GM12878 (cell line): ENCODE results near the gene FRMPD2. TPM values are rescaled to one million over a fixed set of nuclear protein-coding genes. Genes with fewer than 3 reads are reported as not detected.
A peak's percentile ranks its signal among the peaks of the same experiment; 100 is the strongest.

Source experiments
- FOS ChIP-seq: IDR thresholded peaks from 3 replicates; pipeline ENCODE4 v1.6.1; 2011; ENCODE audit warnings: borderline replicate concordance; ENCODE audit not compliant: insufficient read length; ENCODE audit errors: extremely low read depth
- HDGF ChIP-seq: fragments of 450-650 bp; IDR thresholded peaks from 2 replicates; pipeline ENCODE4 v1.6.1; 2016; ENCODE audit warnings: antibody characterized with exemption
- IKZF1 ChIP-seq: fragments of 450-650 bp; conservative IDR thresholded peaks from 2 replicates; pipeline ENCODE4 v1.6.1; 2017; ENCODE audit warnings: antibody characterized with exemption, mild to moderate bottlenecking
- KLF5 ChIP-seq: fragments of 450-650 bp; IDR thresholded peaks from 2 replicates; pipeline ENCODE4 v1.6.1; 2014; ENCODE audit warnings: mild to moderate bottlenecking; ENCODE audit not compliant: partially characterized antibody
- MEF2A ChIP-seq: IDR thresholded peaks from 2 replicates; pipeline ENCODE4 v1.6.1; 2011; ENCODE audit warnings: low read depth, mild to moderate bottlenecking, low read length, moderate library complexity; ENCODE audit not compliant: insufficient read depth
- MXI1 ChIP-seq: fragments of 150-350 bp; IDR thresholded peaks from 2 replicates; pipeline ENCODE4 v1.6.1; 2011; ENCODE audit warnings: low read depth, mild to moderate bottlenecking, inconsistent platforms, low read length, improper control_type of control experiment
- MYC ChIP-seq: IDR thresholded peaks from 2 replicates; pipeline ENCODE4 v1.6.1; 2011; ENCODE audit warnings: mild to moderate bottlenecking, low read length, moderate library complexity, inconsistent platforms; ENCODE audit not compliant: insufficient read depth, insufficient replicate concordance, insufficient read length, severe bottlenecking
- PAX5 ChIP-seq: IDR thresholded peaks from 2 replicates; pipeline ENCODE4 v1.6.1; 2011; ENCODE audit warnings: low read depth, low read length, borderline replicate concordance
- RUNX3 ChIP-seq: IDR thresholded peaks from 2 replicates; pipeline ENCODE4 v1.6.1; 2012; ENCODE audit warnings: low read length, inconsistent platforms
- SP1 ChIP-seq: IDR thresholded peaks from one replicate; pipeline ENCODE4 v1.6.1; 2011; ENCODE audit warnings: low read depth, low read length
- SPI1 ChIP-seq: IDR thresholded peaks from 2 replicates; pipeline ENCODE4 v1.6.1; 2011; ENCODE audit warnings: low read depth, mild to moderate bottlenecking, low read length, moderate library complexity, borderline replicate concordance; ENCODE audit not compliant: insufficient read depth
- STAT1 ChIP-seq: fragments of 450-650 bp; conservative IDR thresholded peaks from 2 replicates; pipeline ENCODE4 v1.6.1; 2014; ENCODE audit warnings: antibody characterized with exemption, mild to moderate bottlenecking
- TAF1 ChIP-seq: IDR thresholded peaks from 2 replicates; pipeline ENCODE4 v1.6.1; 2011; ENCODE audit warnings: mild to moderate bottlenecking, low read depth, low read length, borderline replicate concordance
- ZSCAN29 ChIP-seq: fragments of 450-650 bp; IDR thresholded peaks from 2 replicates; pipeline ENCODE4 v1.6.1; 2017; ENCODE audit warnings: mild to moderate bottlenecking, moderate library complexity
- polyA plus RNA-seq, 11 experiments: library from polyadenylated mRNA; depleted of rRNA in 4 of 11; unstranded in 6 of 11; stranded (reverse) in 5 of 11; fragments of >200 nt; fragmentation: Nextera tagmentation in 4 of 11; fragmentation: Illumina TruSeq in 1 of 11; extraction: Ambion mirVana in 4 of 11; extraction: Trizol in 1 of 11; gene quantifications; 1 replicate in 1 of 11; 2 replicates in 10 of 11; pipeline versions ENCODE4 v1.2.1 to v1.2.3, GENCODE V29; 2011 to 2016; ENCODE audit warnings: inconsistent platforms in 2 of 11, missing spikeins in 2 of 11, low read depth in 1 of 11
- total RNA-seq, 4 experiments: library from RNA; depleted of rRNA in 3 of 4; stranded (reverse); fragments of >200 nt in 3 of 4; fragmentation: Illumina TruSeq in 1 of 4; extraction: Trizol in 1 of 4; gene quantifications; 2 replicates each; pipeline versions ENCODE4 v1.2.1 to v1.2.3, GENCODE V29; 2013 to 2021
- TF ChIP-seq, protein P1 (sequence below): fragments of 450-650 bp; IDR thresholded peaks from 2 replicates; pipeline ENCODE4 v1.6.1; 2018; ENCODE audit warnings: borderline replicate concordance, mild to moderate bottlenecking; ENCODE audit not compliant: partially characterized antibody
- TF ChIP-seq, protein P2 (sequence below): fragments of 450-650 bp; conservative IDR thresholded peaks from 2 replicates; pipeline ENCODE4 v1.6.1; 2017; ENCODE audit warnings: mild to moderate bottlenecking, moderate library complexity
- TF ChIP-seq, protein P3 (sequence below): IDR thresholded peaks from 2 replicates; pipeline ENCODE4 v1.6.1; 2012; ENCODE audit warnings: mild to moderate bottlenecking, low read depth, low read length
- TF ChIP-seq, protein P4 (sequence below): fragments of 450-650 bp; IDR thresholded peaks from 2 replicates; pipeline ENCODE4 v1.6.1; 2017; ENCODE audit warnings: mild to moderate bottlenecking, low read depth, inconsistent platforms; ENCODE audit not compliant: poor library complexity, severe bottlenecking

The FRMPD2 gene
- total and polyA plus RNA-seq, 10 of the 15 experiments (the other 5 are each of a cell fraction or from before 2014, with no cell fraction given): 0.38 to 5.7 (median 1.4) TPM

DNA sequence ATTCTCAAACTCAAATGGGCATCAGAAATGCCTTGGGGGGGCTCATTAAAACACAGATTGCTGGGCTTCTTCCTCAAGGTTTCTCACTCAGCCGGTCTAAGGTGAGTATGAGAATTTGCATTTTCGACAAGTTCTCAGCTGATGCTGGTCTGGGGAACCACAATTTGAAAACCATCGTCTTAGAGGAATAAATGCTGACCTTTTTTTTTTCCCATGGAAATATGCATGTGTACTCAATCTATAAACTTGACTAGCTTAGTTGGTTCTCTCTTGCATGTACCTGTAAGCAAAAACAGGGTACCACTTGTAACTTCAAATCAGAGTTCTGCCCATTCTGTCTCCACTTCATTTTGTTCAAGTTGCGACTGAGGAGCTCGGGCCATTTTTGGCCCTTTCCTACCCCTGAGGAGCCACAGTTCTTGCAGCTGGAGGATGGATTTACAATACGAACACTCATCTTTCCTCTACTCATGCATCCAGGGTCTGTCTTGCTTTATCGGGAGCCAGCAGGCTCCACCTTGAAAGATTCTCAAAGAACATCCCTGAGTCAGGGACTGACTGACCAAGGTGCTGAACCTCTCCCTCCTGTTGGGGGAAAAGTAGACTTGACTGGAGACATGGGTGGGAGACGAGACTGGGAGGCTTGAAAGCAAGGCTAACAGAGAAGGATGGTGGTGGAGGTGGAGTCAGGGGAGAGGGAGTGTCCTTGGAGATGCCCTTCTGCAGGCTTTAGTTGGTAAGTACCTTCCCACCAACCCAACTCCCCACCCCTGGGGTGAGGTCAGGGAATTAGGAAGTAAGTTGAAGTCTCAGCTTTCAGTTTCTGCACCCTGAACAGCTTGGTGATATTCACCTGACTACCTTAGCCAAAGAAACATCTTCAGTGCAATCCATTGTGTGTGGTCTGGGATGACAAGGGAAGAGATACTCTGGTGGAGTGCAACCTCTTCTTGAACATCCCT, 28.3 kb upstream of the FRMPD2 start (continued):
- TF ChIP-seq, protein P1, sequence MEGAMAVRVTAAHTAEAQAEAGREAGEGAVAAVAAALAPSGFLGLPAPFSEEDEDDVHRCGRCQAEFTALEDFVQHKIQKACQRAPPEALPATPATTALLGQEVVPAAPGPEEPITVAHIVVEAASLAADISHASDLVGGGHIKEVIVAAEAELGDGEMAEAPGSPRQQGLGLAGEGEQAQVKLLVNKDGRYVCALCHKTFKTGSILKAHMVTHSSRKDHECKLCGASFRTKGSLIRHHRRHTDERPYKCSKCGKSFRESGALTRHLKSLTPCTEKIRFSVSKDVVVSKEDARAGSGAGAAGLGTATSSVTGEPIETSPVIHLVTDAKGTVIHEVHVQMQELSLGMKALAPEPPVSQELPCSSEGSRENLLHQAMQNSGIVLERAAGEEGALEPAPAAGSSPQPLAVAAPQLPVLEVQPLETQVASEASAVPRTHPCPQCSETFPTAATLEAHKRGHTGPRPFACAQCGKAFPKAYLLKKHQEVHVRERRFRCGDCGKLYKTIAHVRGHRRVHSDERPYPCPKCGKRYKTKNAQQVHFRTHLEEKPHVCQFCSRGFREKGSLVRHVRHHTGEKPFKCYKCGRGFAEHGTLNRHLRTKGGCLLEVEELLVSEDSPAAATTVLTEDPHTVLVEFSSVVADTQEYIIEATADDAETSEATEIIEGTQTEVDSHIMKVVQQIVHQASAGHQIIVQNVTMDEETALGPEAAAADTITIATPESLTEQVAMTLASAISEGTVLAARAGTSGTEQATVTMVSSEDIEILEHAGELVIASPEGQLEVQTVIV: no peak
- TF ChIP-seq SP1 (no peak), KLF5 (no peak), MYC (no peak), ZSCAN29 (no peak), MEF2A (no peak), IKZF1 (peak; percentile 37; the same call in 1 of the 2 replicates), MXI1 (no peak), HDGF (no peak), TAF1 (no peak), STAT1 (no peak), RUNX3 (peak; percentile 22; the same call in 1 of the 2 replicates), PAX5 (no peak), FOS (no peak), SPI1 (no peak)
- TF ChIP-seq, protein P2, sequence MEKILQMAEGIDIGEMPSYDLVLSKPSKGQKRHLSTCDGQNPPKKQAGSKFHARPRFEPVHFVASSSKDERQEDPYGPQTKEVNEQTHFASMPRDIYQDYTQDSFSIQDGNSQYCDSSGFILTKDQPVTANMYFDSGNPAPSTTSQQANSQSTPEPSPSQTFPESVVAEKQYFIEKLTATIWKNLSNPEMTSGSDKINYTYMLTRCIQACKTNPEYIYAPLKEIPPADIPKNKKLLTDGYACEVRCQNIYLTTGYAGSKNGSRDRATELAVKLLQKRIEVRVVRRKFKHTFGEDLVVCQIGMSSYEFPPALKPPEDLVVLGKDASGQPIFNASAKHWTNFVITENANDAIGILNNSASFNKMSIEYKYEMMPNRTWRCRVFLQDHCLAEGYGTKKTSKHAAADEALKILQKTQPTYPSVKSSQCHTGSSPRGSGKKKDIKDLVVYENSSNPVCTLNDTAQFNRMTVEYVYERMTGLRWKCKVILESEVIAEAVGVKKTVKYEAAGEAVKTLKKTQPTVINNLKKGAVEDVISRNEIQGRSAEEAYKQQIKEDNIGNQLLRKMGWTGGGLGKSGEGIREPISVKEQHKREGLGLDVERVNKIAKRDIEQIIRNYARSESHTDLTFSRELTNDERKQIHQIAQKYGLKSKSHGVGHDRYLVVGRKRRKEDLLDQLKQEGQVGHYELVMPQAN: no peak
- TF ChIP-seq, protein P3, sequence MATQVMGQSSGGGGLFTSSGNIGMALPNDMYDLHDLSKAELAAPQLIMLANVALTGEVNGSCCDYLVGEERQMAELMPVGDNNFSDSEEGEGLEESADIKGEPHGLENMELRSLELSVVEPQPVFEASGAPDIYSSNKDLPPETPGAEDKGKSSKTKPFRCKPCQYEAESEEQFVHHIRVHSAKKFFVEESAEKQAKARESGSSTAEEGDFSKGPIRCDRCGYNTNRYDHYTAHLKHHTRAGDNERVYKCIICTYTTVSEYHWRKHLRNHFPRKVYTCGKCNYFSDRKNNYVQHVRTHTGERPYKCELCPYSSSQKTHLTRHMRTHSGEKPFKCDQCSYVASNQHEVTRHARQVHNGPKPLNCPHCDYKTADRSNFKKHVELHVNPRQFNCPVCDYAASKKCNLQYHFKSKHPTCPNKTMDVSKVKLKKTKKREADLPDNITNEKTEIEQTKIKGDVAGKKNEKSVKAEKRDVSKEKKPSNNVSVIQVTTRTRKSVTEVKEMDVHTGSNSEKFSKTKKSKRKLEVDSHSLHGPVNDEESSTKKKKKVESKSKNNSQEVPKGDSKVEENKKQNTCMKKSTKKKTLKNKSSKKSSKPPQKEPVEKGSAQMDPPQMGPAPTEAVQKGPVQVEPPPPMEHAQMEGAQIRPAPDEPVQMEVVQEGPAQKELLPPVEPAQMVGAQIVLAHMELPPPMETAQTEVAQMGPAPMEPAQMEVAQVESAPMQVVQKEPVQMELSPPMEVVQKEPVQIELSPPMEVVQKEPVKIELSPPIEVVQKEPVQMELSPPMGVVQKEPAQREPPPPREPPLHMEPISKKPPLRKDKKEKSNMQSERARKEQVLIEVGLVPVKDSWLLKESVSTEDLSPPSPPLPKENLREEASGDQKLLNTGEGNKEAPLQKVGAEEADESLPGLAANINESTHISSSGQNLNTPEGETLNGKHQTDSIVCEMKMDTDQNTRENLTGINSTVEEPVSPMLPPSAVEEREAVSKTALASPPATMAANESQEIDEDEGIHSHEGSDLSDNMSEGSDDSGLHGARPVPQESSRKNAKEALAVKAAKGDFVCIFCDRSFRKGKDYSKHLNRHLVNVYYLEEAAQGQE: peak; percentile 55; the same call in 1 of the 2 replicates
- TF ChIP-seq, protein P4, sequence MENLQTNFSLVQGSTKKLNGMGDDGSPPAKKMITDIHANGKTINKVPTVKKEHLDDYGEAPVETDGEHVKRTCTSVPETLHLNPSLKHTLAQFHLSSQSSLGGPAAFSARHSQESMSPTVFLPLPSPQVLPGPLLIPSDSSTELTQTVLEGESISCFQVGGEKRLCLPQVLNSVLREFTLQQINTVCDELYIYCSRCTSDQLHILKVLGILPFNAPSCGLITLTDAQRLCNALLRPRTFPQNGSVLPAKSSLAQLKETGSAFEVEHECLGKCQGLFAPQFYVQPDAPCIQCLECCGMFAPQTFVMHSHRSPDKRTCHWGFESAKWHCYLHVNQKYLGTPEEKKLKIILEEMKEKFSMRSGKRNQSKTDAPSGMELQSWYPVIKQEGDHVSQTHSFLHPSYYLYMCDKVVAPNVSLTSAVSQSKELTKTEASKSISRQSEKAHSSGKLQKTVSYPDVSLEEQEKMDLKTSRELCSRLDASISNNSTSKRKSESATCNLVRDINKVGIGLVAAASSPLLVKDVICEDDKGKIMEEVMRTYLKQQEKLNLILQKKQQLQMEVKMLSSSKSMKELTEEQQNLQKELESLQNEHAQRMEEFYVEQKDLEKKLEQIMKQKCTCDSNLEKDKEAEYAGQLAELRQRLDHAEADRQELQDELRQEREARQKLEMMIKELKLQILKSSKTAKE: no peak
